ENCODE measurements around the gene TAOK2.
"Not testable (repeated sequence)": the region's sequence is repeated elsewhere in the genome, so short reads cannot be mapped to it uniquely, and the experiment has no call there.

TAOK2 gene

DNA sequence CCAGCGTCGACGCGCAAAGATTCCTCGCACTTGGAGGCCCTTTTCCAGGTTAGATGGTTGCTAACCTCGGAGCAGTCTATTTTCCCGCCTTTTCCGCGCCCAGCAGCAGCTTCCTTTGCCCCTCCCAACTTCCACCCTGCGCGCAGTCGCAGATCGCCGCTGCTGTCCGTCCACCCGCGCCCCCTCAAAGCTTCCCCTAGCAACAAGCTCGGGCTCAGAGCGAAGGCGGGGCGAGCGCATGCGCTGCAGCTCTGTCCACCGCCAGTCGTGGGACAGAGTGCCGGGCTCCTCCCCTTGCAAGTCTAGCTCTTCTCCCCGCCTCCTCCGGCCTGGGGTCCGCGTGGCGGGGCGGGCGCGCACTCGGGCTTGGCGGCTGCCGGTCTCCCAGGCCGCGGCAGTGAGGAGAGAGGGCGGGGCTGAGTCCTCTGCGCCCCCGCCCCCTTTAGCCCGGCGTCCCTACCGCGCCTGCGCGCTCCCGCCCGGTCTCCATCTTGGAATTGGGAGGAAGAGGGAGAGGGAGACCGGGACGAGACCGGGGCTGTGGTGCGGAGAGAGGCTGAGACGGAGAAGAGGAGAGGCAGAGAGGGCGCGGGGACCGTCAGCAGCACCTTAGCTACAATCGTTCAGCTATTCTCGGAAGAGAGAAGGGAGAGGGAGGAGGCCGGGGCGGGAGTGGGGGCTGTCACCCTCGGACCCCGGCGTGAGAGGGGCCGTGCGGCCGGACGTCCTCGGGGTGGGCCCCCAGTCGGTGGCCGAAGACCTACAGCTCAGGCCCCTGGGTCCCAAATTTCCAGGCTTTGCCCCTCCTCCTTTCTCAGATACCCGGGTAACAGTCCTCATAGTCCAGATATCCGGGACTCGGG, at the start of gene TAOK2:
TAOK2 (plus strand) TSS at position 485 of the 863 bp plus-strand sequence. CDS start 3,905 bp downstream, outside the sequence.
- DNase-seq, result peak; percentile 99

DNA sequence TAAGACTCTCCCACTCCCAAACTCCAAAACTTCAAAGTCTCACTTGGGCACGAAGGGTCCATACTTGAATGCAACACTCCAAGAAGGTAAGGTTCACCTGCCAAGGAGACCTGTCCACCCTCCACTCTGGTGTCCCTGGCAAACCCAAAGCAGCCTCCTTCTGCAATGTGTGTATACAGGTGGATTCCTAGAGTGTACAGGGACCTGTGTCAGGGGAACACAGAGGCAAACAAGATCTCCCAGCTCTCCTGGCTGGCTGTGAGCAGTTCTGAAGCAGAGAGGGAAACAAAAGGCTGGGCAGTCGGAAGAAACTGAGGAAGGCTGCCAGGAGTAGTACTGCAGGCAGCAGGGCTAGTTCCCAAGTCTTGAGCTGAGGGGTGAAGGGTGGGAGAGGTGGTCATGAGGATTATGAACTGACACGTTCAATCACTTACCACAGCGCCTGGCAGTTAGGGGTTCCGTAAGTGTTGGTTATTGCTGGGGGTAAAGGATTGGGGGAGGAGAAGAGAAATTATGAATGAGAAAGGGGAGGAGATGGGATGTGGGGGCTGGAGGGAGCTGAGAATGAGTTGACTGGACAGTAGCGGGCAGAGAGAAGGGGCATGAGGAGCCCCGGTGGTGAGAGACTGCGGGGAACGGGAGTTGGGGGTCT, 48.4 kb upstream of the TAOK2 start:
- DNase-seq, result peak in 1 of 2 donors; percentile 40

DNA sequence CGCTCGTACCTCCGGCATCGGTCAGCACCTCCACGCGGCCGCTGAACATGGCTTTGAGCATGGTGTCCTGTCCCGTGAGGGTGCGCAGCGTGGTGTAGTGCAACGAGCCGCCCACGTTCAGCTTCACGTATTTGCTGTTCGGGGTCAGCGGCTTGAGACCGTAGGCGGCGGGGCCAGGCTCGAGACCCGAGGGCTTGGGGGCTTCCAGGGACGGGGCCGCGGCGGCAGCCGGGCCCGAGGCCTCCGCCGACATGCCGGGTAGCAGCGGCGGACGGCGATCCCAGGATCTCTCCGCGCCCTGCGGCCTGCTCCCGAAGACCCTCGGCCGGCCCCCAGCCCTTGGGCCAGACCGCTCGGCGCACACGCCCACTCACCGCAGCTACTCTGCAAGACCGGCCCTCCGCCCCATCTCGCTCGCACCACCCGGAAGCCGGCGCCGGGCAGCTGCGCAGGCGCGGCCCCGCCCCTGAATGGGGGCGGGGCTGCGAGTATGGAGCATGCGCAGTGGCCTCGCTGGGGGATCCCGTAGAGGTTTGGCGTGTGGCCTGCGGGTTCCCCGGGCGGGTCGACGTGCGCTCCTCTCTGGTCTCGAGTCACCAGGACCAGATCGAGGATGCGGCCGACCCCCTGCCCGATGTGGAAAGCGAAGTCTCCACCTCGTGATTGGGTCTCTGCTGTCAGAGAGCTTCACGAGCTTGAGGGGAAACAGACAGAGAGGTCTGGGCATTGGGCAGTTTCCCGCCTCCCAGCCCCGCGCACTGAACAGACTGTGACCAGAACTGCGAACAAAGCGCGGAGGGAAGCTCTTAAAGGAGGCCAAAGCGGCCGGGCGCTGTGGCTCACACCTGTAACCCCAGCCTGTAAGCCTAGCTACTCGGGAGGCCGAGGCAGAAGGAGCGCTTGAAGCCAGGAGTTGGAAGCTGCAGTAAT, 47.6 kb upstream of the TAOK2 start, which contains the start of gene KCTD13:
KCTD13 (minus strand) TSS at position 446 of the 930 bp plus-strand sequence; CDS start at position 253, 193 bp downstream.
- peak; percentile 62 to 90 for DNase-seq

DNA sequence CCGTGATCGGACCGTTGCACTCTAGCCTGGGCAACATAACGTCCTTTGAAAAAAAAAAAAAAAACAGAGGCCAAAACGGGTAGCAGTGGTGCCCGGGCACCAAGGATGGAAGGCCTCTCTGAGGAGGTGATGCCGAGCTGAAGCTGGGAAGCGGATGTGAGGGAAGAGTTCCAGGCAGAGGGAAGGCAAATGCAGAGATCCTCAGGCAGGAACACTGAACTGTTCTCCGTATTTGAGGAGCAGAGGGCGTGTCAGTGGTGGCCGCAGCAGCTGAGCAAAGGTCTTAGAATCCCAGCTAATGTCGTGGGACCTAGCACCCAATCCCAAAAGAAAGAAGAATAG, 47.0 kb upstream of the TAOK2 start:
- DNase-seq, result no peak

DNA sequence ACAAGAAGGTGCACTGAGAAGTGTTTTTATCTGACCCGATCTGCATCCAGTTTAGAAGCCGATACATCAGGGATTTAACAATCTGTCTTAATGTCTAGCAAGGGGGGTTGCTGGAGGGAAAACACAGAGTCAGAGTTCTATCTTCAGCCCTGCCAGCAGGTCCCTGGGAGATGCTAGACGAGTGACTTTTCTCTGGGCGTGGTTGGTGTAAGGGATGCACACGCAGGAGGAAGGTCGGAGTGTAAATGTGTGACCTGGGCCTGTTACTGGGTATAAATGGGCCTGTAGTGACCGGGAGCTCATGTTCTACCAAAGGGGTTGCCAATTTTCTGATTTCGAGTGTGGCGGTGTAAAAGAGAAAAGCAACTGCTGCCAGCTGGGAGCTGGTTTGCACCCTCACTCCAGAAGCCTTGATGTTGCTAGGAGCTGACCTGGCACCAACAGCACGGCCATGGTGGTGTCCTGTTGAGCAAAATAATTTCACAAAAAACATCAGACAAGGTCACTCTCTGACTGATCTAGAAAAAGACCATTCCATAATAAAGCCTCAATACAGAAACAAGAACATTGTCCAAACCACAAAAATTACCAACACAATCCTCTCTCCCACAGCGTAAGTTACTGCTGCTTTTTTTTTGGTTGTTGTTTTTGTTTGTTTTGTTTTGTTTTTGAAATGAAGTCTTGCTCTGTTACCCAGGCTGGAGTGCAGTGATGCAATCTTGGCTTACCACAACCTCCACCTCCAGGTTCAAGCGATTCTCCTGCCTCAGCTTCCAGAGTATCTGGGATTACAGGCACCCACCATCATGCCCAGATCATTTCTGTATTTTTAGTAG, 46.4 kb upstream of the TAOK2 start:
- peak in 1 of 2 donors; percentile 33 for DNase-seq

DNA sequence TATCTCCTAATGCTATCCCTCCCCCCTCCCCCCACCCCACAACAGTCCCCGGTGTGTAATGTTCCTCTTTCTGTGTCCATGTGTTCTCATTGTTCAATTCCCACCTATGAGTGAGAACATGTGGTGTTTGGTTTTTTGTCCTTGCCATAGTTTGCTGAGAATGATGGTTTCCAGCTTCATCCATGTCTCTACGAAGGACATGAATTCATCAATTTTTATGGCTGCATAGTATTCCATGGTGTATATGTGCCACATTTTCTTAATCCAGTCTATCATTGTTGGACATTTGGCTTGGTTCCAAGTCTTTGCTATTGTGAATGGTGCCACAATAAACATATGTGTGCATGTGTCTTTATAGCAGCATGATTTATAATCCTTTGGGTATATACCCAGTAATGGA, 41.9 kb upstream of the TAOK2 start:
- DNase-seq, result not testable (repeated sequence)

DNA sequence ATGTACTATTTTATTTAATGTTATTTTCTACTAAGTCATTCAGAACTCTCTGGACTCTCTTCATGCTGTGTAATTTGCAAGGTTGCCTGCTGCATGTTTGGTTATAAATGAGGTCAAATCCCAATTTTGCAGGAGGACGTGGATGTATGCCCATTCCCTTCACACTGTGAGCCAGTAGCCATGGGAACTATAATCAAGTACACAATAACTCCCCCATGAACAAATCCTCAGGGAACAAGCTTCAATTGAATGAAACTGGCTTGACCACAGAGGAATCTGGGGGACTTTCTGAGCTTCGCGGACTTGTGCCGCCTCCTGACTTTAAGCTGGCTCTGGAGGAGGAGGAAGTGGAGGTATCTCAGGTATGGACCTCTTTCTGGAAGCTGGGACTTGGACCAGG, 33.0 kb upstream of the TAOK2 start:
- DNase-seq, result peak in 1 of 2 donors; percentile 19

DNA sequence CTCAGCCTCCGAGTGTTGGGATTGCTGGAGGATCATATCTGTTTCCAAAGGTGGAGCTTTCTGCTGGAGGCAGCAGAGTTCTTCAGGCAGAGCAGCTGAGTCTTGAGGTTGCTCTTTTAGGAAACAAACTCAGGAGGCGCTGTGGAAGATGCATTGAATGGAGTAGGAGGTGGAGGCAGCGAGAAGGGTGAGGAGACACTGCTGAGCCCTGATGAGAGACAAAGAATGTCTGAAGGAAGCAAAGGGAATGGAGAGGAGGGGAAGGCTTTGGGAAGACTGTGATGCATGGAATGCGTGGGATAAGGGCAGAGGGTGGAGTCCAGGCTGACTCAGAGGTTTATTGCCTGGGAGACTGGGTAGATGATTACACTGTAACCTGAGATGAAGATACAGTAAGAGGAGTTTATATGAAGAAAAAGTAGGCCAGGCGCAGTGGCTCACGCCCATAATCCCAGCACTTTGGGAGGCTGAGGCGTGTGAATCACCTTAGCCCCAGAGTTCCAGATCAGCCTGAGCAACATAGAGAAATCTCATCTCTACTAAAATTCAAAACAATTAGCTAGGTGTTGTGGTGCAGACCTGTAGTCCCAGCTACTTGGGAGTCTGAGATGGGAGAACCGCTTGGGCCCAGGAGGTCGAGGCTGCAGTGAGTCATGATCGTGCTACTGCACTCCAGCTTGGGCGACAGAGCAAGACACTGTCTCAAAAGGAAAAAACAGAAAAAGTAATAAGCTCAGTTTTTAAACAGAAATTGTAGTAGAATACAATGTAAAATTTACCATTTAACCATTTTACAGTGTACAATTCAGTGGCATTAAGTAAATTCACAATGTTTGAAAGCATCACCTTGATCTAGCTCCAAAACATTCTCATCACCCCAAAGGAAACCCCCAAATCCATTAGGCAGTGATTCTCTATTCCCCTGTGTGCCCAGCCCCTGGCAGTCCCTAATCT, 29.5 kb upstream of the TAOK2 start:
- no peak for DNase-seq

DNA sequence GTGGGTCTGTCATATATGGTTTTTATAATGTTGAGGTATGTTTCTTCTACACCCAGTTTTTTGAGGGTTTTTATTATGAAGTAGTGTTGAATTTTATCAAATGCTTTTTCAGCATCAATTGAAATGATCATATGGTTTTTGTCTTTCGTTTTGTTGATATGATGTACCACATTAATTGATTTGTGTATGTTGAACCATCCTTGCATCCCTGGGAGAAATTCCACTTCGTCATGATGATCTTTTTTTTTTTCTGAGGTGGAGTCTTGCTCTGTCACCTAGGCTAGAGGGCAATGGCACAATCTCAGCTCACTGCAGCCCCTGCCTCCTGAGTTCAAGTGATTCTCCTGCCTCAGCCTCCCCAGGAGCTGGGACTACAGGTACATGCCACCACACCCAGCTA, 25.8 kb upstream of the TAOK2 start:
- no peak for DNase-seq

DNA sequence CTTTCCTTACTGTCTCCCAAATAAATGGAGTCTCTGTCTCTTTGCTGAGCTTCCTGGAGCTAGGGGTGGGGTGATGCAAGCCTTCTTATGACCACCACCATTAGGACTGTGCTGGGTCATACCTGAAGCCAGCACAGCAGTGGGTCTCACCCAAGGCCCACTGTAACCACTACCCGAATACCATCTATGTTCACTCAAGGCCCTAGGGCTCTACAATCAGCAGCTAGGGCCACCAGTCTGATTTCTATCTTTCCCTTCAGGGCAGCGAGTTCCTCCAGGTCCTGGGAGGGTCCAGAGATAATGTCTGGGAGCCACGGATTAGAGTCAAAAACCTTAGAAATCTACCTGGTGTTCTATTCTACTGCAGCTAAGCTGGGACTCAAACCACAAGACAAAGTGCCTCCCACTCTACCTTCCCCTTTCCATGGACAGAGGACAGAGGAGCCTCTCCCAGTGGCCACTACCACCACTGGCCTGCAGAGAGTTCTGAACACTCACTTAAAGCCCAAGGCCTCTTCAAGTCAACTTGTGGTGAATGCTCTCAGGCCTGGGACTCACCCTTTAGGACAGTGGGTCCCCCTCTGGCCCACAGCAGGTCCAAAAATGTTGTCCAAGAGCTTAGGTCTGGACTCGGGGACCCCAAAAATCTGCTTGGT, 22.7 kb upstream of the TAOK2 start:
- DNase-seq, result no peak

DNA sequence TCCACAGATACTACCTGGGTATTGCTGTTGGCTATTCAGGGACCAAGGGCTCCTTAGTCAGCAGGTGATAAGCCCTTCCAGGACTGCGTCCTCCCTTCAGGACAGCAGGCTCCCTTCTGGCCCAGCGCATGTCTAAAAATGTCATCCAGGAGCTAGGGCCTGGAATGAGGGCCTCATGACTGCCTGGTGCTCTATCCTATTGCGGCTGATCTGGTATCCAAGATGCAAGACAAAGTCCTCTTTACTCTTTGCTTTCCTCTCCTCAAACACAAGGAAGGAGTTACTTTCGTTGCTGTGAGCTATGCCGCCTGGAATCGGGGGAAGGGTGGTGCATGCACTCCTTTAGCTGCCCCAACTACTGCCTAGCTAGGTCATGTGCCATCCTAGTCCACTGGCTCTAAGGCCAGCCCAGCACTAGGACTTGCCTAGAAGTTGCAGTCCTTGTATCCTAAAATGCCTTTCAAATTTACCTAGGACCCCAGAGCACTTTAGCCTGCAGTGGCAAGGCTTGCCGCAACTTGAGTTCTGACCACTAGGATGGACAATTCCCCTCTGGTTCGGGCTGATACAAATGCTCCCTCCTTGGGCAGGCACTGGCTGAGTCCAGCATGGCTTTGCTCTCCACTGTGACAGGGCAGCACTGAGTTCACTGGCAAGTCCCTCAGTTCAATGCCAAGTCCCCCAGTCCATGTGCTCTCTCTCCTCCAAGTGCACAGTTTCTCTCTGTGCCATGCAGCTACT, 21.9 kb upstream of the TAOK2 start:
- no peak for DNase-seq

DNA sequence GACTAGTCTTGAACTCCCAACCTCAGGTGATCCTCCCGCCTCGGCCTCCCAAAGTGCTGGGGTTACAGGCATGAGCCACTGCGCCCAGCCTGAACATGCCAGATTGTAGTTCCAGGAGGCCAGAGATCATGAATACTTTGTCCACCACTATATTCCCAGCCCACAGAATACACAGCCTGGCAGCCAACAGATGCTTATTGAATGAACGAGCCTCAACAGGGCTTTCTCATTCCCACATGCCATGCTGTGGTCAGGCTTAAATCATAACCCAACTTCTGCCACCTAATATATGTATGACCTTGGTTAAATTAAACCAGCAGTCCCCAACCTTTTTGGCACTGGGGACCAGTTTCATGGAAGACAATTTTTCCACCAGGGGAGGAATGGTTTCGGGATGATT, 14.9 kb upstream of the TAOK2 start:
- no peak for DNase-seq

DNA sequence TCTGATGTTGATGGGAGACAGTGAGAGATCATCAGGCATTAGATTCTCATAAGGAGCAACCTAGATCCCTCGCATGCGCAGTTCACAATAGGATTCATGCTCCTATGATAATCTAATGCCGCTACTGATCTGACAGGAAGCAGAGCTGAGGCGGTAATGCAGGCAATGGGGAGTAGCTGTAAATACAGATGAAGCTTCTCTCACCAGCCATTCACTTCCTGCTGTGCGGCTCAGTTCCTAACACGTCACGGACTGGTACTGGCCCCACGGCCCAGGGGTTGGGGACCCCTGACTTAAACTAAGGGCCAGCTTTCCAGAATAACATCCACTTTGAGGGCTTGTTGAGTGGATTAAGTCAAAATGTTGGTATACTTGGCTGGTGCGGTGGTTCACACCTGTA, 14.4 kb upstream of the TAOK2 start:
- DNase-seq, result no peak

DNA sequence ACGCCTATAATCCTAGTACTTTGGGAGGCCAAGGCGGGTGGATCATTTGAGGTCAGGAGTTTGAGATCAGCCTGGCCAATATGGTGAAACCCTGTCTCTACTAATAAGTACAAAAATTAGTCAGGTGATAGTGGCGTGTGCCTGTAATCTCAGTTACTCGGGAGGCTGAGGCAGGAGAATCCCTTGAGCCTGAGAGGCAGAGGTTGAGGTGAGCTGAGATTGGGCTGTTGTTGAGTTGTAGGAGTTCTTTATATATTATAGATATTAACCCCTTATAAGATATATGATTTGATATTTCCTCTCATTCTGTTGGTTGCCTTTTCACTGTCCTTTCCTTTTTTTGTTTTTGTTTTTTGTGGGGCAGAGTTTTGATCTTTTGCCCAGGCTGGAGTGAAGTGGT, 13.8 kb upstream of the TAOK2 start:
- DNase-seq, result not testable (repeated sequence)

DNA sequence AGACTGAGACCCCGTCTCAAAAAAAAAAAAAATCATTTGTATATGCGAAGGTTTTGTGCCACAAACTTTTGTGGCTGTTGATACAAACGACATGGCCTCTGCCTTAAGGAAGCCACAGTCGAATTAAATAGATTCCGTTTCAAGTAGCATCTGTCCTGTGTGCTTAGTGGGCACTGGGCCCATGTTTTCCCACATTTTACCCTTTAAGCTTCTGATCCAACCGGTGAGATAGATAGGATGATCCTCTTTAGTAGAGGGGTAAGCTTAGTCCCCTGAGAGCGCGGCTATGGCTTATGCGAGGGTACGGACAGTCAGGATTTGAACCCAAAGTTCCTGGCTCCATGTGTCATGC, 12.6 kb upstream of the TAOK2 start:
- DNase-seq, result no peak

DNA sequence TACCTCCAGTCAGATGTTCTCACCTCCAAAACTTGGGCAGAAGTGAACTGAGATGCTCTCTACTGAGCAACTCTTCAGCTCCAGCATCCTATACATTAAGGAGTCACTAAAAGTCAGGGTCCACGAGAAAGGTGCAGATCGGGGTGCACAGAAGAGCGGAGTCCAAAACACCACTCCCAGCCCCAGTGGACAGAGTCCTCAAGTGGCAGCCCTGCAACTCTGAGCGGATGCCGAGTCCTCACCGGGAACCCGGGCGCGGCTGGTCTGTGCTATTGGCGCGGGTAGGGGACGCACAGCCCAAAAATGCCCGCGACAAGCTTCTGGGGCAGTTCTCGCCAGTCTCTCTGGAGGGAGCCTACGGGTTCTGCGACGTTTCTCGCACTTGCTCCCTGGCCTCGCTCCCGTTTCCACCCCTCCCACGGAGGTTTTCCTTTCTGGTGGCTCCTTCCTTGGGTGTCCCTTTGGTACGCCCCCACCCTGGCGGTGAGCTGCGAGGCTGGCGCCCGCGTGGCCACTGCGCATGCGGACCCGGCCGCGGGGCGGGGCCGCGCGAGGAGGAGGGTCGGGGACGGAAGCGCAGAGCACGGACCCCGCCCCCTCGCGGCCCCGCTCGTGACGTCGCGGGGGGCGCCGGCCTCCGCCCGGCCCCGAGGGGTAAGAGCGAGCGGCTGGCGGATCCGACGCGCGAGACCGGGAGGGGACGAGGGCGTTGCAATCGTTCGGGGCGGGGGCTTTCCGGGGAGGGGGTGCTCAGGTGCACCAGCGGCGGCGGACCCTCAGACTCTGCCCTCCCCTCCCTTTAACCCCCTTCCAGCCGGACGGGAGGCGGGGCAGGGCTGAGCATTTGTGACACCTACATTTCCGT, 12.0 kb upstream of the TAOK2 start, which contains the start of gene TMEM219:
TMEM219 (plus strand) TSS at position 601 of the 865 bp plus-strand sequence. CDS start 1,065 bp downstream, outside the sequence.
- peak; percentile 85 to 87 for DNase-seq

DNA sequence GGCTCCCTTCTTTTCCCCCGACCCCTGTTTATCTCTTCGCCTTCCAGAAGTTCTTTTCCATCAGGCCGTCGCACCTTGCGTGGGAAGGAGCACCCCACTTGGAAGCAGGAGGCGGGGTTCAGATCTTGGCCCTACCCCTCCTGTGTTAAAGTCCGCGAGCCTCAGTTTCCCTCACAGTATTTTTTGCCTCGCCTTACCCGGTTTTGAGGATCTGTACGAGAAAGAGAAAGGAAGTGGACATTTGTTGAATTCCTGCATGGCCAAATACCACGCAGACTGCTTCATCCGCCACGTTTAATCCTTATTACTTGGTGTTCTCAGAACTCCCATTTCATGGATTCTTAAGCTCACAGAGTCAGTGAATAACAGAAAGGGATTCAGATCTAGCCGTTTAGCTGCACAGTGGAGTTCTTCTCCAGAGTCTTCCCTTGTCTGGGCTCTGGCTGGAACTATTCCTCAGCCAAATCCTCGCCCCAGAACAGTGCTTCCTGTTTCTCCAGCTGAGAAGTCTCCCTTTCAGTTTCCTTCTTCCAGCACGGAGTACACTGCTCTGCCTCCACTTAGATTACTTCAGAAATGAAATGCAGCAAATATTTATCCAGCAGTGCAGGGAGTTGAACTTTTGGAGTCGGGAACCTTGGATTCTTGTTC, 11.2 kb upstream of the TAOK2 start:
- no peak for DNase-seq

Measured in hippocampal formation (tissue), 2 donors.